Activated T-helper 2 cell treated with anti-CD3 and anti-CD28 coated beads, Interferon-gamma antibody, Interleukin-2, Interleukin-4, amounts not matched to agents 10 μg/mL and 5 μg/mL and 100 μg/mL, durations not matched to agents 14 hours and 24 hours and 36 hours (primary cell): ENCODE data around the gene FAM43B. TPM values are rescaled to one million over a fixed set of nuclear protein-coding genes. Genes with fewer than 3 reads are reported as not detected.

ENCODE experiments used
- DNase-seq: peaks from one replicate; pipeline ENCODE4 v3.0.0; 2021; ENCODE audit warnings: low spot score
- H3K27ac Mint-ChIP-seq: one replicate; pipeline ENCODE4 v1.8.0; 2021; ENCODE audit warnings: mixed read lengths
- H3K27me3 Mint-ChIP-seq: one replicate; pipeline ENCODE4 v1.8.0; 2021; ENCODE audit warnings: low read depth, mixed read lengths
- H3K36me3 Mint-ChIP-seq: one replicate; pipeline ENCODE4 v1.8.0; 2021; ENCODE audit warnings: low read depth, mixed read lengths
- H3K4me1 Mint-ChIP-seq: one replicate; pipeline ENCODE4 v1.8.0; 2021; ENCODE audit warnings: low read depth, mixed read lengths
- H3K4me3 Mint-ChIP-seq: one replicate; pipeline ENCODE4 v1.8.0; 2021; ENCODE audit warnings: low read depth, mild to moderate bottlenecking, moderate library complexity, mixed read lengths
- H3K9me3 Mint-ChIP-seq: one replicate; pipeline ENCODE4 v1.8.0; 2021; ENCODE audit warnings: mixed read lengths
- intact Hi-C: fragments of 100-400 bp; cut with micrococcal nuclease; formaldehyde crosslinking; loops from one replicate; pipeline ENCODE4 v1.15.1; 2023
- total RNA-seq: library from RNA; stranded (reverse); gene quantifications from 2 replicates; pipeline ENCODE4 v1.2.3, GENCODE V29; 2022

The FAM43B gene
- total RNA-seq, 1 donor from 2014 or later: not detected

GRCh38 chr1:20588634-20589225, 36.4 kb downstream of the FAM43B start, which contains the start of gene CDA:
Gene CDA (plus strand): TSS chr1:20589097. CDS start chr1:20589130, 33 bp downstream.
- Mint-ChIP-seq H3K27me3 (peaks cover 35% of the 10 kb centered on the region), H3K4me3 (no peak within 1 kb of the TSS), H3K36me3 (no peaks in the 10 kb centered on the region), H3K4me1 (peaks cover 9% of the 10 kb centered on the region), H3K27ac (no peak within 1 kb of the TSS), H3K9me3 (no peaks in the 10 kb centered on the region)
- intact Hi-C loops: no loop called here
- no peak for DNase-seq

DNA sequence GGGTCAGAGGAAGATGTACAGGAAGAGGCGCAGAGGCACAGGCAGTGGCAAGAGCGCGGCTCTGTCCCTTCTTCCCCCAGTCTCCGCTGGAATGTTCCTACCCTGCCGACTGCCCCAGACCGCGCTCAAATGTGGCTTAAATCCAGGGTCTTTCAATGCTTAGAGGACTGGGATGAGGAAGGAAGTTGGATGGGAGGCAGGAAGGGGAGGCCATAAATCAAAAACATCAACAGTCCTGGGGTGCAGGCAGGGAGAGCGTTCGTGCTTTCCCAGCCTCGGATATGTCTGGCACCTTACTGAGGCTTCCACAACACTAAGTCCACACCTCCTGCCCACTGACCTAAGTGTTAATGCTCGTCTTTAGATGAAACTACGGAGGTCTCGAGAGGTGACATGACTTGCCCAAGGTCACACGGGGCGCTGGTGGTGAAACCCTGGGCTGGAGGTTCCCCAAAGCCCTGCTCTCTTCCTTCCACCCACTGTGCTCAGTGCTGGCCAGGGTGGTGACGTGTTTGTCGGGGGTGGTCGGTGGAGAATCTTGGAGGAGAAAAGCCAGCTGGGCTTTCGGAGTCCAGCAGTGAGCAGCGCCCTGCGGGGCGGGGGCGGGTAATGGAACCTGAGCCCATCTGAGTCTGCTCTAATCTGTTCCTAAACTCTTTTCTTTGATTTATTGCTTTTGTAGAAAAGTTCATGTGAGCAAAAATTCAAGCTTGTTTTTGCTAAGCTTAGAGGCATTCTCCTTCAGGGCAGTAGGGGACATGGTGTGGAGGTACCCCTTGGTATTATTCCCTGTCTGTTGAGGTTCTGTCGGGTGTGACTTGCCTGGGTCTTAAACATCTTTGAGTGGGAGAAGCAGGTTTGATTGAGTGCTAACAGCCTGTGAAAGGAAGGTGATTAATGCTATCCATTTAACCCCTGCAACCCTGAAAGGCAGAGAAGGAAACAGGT, 37.2 kb downstream of the FAM43B start:
- no peaks in the 10 kb centered on the region for H3K9me3 Mint-ChIP-seq
- H3K27ac Mint-ChIP-seq: no peak overlapping the region
- H3K4me1 Mint-ChIP-seq: peaks cover 9% of the 10 kb centered on the region
- intact Hi-C loops: no loop called here
- no peaks in the 10 kb centered on the region for H3K36me3 Mint-ChIP-seq
- H3K4me3 Mint-ChIP-seq: no peak overlapping the region
- H3K27me3 Mint-ChIP-seq: peaks cover 37% of the 10 kb centered on the region
- DNase-seq: no peak

DNA sequence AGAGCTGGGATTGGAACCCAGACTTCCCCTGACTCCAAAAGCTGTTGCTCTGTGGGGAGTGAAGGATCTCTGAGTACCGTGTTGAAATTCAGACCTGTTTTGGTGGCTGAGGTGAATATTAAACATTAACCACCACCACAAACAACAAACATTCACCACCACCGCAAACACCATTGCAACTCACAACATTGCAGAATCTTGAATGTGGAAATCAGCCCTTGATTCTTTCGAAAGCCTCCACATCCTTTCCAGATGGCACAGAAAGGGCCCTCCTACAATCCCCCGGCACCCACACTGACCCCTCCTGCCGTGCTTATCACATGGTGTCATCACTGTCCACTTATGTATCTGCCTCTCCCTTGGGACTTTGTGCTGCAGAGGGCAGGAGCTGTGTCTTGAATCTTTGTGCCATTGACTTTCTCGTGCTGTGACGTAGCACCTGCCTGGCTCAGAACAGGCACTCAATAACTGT, 38.0 kb downstream of the FAM43B start:
- Mint-ChIP-seq H3K9me3 (no peaks in the 10 kb centered on the region), H3K36me3 (no peaks in the 10 kb centered on the region), H3K27ac (no peak overlapping the region), H3K4me3 (no peak overlapping the region), H3K4me1 (peaks cover 9% of the 10 kb centered on the region), H3K27me3 (peaks cover 41% of the 10 kb centered on the region)
- DNase-seq: no peak
- intact Hi-C loops: no loop called here

- DNase-seq: no peak
- H3K36me3 Mint-ChIP-seq: no peaks in the 10 kb centered on the region
- no peaks in the 10 kb centered on the region for H3K9me3 Mint-ChIP-seq
- peaks cover 6% of the 10 kb centered on the region for H3K4me1 Mint-ChIP-seq
- H3K27me3 Mint-ChIP-seq: peaks cover 38% of the 10 kb centered on the region
- no peak overlapping the region for H3K4me3 Mint-ChIP-seq
- intact Hi-C loops: no loop called here
- H3K27ac Mint-ChIP-seq: no peak overlapping the region
Observed at GRCh38 chr1:20593756-20594155, 41.4 kb downstream of the FAM43B start.

- no peak overlapping the region for H3K27ac Mint-ChIP-seq
- no peaks in the 10 kb centered on the region for H3K4me1 Mint-ChIP-seq
- H3K27me3 Mint-ChIP-seq: peaks cover 32% of the 10 kb centered on the region
- intact Hi-C loops: no loop called here
- no peaks in the 10 kb centered on the region for H3K9me3 Mint-ChIP-seq
- no peaks in the 10 kb centered on the region for H3K36me3 Mint-ChIP-seq
- no peak for DNase-seq
- H3K4me3 Mint-ChIP-seq: no peak overlapping the region
Observed at GRCh38 chr1:20594746-20595145, 42.4 kb downstream of the FAM43B start.

- H3K27ac Mint-ChIP-seq: no peak overlapping the region
- H3K27me3 Mint-ChIP-seq: peaks cover 22% of the 10 kb centered on the region
- DNase-seq: no peak
- intact Hi-C loops: no loop called here
- H3K4me1 Mint-ChIP-seq: no peaks in the 10 kb centered on the region
- no peak overlapping the region for H3K4me3 Mint-ChIP-seq
- H3K36me3 Mint-ChIP-seq: no peaks in the 10 kb centered on the region
- no peaks in the 10 kb centered on the region for H3K9me3 Mint-ChIP-seq
Observed at GRCh38 chr1:20596106-20596505, 43.7 kb downstream of the FAM43B start.

- peaks cover 14% of the 10 kb centered on the region for H3K27me3 Mint-ChIP-seq
- no peak overlapping the region for H3K4me3 Mint-ChIP-seq
- intact Hi-C loops: no loop called here
- no peaks in the 10 kb centered on the region for H3K36me3 Mint-ChIP-seq
- no peak for DNase-seq
- no peaks in the 10 kb centered on the region for H3K9me3 Mint-ChIP-seq
- H3K4me1 Mint-ChIP-seq: no peaks in the 10 kb centered on the region
- H3K27ac Mint-ChIP-seq: no peak overlapping the region
Observed at GRCh38 chr1:20597650-20598049, 45.3 kb downstream of the FAM43B start.

GRCh38 chr1:20600156-20600555, 47.8 kb downstream of the FAM43B start:
- Mint-ChIP-seq H3K9me3 (no peaks in the 10 kb centered on the region), H3K4me3 (no peak overlapping the region), H3K36me3 (no peaks in the 10 kb centered on the region), H3K27ac (no peak overlapping the region), H3K4me1 (no peaks in the 10 kb centered on the region), H3K27me3 (peaks cover 10% of the 10 kb centered on the region)
- intact Hi-C loops: no loop called here
- no peak for DNase-seq

- Mint-ChIP-seq H3K4me3 (no peak overlapping the region), H3K36me3 (no peaks in the 10 kb centered on the region), H3K27me3 (peaks cover 7% of the 10 kb centered on the region), H3K4me1 (no peaks in the 10 kb centered on the region), H3K9me3 (no peaks in the 10 kb centered on the region), H3K27ac (no peak overlapping the region)
- intact Hi-C loops: no loop called here
- no peak for DNase-seq
Observed at GRCh38 chr1:20601129-20601825, 48.9 kb downstream of the FAM43B start.

GRCh38 chr1:20602851-20603450, 50.6 kb downstream of the FAM43B start:
- DNase-seq: no peak
- Mint-ChIP-seq H3K27ac (no peak overlapping the region), H3K27me3 (peaks cover 7% of the 10 kb centered on the region), H3K4me1 (no peaks in the 10 kb centered on the region), H3K36me3 (no peaks in the 10 kb centered on the region), H3K9me3 (no peaks in the 10 kb centered on the region), H3K4me3 (no peak overlapping the region)
- intact Hi-C loops: no loop called here

GRCh38 chr1:20603504-20604464, 51.4 kb downstream of the FAM43B start:
- no peaks in the 10 kb centered on the region for H3K36me3 Mint-ChIP-seq
- no peak overlapping the region for H3K27ac Mint-ChIP-seq
- no peak overlapping the region for H3K4me3 Mint-ChIP-seq
- no peaks in the 10 kb centered on the region for H3K9me3 Mint-ChIP-seq
- peaks cover 5% of the 10 kb centered on the region for H3K27me3 Mint-ChIP-seq
- intact Hi-C loops: no loop called here
- no peaks in the 10 kb centered on the region for H3K4me1 Mint-ChIP-seq
- no peak for DNase-seq
